HG03095 (cell line): ENCODE data around the gene PPM1B.
"Not testable (repeated sequence)": the region's sequence is repeated elsewhere in the genome, so short reads cannot be mapped to it uniquely, and the experiment has no call there.

Experiments used
- ATAC-seq: cut with Tn5 transposase; IDR thresholded peaks from one replicate; pipeline ENCODE4 v1.9.1; 2021; ENCODE audit warnings: moderate library complexity; ENCODE audit not compliant: unreplicated experiment

PPM1B gene

DNA sequence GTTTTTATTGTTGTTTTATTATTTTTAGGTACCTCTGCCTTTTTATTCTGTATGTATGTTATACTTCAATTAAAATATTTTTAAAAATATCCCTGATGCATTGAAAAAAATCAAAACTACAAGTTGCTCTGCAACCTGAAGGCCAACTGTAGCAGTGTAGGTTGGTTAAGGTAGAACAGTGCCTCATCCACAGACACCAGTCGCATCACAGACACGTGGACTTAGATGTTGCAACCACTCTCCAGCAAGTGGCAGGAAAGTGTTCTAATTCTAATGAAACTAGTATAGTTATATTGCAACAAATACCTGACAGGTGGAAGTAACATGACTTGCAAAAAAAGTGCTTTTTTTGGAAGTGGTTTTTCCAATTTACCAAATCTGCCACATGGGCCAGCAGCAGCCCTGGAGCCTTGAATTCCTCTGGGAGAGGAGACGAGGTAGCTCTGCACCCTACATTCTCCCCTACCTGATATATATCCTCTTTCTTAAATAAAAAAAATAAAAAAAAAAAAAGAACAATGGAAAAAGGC is 78.2 kb downstream of the PPM1B start:
- ATAC-seq, result no peak

DNA sequence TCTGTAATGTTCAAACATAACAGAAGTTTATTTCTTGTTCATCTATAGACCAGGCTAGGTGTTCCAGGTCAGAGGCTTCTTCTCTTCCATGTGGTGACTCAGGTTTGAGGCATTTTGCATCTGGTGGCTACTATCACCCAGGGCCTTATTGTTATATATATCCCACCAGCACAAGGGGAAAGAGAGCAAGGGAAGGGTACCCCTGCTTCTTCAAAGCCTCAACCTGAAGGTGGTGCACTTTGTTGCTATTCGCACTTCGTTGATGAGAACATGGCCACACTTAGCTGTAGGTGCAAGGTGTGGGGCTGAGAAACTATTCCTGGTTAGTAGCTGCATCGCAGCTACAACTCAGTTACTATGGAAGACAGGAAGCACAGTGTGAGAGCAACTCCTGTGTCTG is 79.2 kb downstream of the PPM1B start:
- no peak for ATAC-seq

GRCh38 chr2:44249269-44249668 is 80.6 kb downstream of the PPM1B start:
- ATAC-seq, result not testable (repeated sequence)

DNA sequence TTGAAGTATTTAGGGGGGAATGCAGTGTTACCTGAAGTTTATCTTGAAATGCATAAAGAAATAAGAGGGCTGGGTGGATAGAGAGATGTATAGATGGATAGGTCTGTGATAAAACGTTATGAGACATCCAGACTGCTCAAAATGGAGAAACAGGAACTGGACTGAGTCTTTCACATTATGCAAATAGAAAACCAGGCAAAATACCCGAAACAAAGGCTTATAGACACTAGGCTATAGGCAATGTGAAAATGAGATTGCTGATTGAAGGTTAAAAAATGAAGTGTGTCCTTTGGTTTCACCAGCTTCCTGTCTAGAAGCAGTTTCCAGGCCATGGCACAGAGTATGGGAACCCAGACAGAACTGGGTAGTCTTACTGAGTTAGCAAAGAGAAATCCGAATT is 81.7 kb downstream of the PPM1B start:
- peak; percentile 79 for ATAC-seq

GRCh38 chr2:44254023-44254422 is 85.3 kb downstream of the PPM1B start:
- no peak for ATAC-seq

DNA sequence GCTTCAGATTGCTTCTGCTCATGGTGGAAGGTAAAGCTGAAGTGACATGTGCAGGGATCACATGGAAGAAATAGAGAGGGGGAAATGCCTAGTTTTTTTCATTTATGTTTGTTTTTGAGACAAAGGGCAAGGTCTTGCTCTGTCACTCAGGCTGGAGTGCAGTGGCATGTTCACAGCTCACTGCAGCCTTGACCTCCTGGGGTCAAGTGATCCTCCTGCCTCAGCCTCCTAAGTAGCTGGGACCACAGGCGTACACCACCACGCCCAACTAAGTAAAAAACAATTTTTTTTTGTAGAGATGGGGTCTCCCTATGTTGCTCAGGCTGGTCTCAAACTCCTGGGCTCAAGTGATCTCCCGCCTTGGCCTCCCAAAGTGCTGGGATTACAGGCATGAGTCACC is 87.0 kb downstream of the PPM1B start:
- not testable (repeated sequence) for ATAC-seq

DNA sequence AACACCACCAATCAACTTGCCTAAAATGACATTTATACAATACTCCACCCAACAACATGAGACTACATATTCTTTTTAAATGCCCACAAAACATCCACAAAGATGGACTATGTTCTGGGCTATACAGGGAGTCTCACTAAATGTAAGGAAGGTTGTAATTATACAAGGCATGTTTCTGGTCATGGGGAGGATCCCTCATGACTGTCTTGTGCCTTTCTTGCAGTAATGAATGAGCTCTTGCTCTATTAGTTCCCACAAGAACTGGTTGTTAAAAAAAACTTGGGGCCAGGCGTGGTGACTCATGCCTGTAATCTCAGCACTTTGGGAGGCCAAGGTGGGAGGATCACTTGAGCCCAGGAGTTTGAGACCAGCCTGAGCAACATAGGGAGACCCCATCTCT is 89.1 kb downstream of the PPM1B start:
- not testable (repeated sequence) for ATAC-seq

- no peak for ATAC-seq
These were observed 98.7 kb downstream of the PPM1B start for GRCh38 chr2:44267269-44267795.

DNA sequence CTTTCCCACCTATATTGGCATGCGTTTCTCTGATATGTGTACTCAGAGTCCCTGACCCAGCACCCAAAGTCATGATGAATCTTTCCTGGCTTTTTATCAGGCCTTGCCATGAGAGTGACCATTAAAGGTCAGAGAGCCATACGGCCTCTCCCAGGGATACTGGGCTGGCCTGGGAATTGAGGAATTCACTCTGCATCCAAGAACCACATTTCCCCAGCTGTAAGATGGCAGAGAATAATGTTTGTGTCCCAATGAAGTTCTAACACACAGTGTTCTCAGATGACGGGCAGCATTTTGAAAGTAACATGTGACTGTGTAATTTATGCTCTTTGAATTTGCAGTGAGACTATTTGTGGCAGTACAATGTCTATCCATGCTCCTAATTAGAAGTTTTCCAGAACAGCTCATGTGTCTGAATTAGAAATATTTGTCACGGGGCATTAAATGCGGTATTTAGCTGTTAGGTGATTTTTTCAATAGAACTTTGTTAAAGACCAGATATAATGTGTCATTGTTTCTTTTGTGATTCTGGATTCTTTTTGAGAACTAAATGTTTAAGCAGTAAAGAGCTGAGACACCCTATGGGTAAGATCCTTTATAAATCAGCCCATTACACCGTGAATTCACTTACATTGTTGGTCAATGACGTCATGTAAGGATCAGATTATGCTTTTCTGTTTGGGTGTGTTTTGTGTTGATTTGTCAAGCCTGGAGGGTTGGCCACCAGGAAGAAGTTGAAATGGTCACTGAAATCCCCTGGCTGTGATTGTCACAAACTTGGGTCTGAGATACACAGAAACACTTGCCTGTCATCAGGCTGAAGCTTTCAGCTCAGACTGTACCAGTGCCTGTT is 99.3 kb downstream of the PPM1B start:
- no peak for ATAC-seq

DNA sequence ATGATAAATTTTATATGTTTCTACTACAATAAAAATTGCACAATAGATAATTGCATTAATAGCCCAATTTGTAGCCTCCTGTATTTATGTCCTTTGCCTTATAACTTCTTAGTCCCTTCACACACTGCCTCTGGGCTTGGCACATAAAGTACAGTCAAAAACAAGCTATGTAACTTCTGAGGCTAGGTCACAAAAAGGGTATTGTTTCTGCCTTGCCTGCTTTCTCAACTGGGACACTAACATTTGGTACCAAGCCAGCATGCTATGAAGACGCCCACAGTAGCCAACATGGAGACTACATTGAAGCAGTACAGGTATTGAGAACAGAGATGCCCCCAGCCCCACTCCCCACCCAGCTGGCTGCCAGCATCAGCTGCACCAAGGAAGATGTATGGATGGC is 101.2 kb downstream of the PPM1B start:
- no peak for ATAC-seq

DNA sequence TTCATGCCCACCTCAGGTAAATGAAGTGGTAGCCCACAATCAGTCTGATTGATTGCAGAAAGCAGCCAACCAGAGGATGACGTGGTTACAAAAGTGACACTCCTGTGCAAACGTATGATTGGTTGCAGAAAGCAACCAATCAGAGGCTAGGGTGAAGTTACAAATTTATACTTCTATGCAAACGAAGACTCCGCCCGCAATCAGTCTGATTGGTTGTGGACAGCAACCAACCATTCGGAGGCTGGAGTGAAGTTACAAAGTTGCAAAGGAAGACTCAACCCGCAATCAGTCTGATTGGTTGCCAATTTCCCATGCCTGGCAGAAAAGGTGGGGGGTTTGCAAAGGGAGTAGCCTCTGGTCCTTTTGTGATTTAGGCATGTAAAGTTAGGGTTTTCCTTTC is 102.6 kb downstream of the PPM1B start:
- ATAC-seq, result no peak

DNA sequence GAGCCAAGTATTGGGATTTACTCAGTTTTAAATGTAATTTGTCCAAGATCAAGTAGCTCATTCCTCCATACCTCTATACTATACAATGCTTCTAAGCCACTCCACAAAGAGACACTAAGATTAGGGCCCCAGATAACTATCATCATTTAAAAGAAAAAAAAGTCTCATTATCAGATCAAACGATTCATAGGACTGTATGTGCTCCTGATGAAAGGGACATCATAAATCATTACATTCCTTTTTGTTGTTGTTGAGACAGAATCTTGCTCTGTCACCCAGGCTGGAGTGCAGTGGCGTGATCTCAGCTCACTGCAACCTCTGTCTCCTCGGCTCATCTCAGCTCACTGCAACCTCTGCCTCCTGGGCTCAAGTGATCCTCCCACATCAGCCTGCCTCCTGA is 104.4 kb downstream of the PPM1B start:
- ATAC-seq, result no peak

GRCh38 chr2:44273596-44273995 is 104.9 kb downstream of the PPM1B start:
- ATAC-seq, result no peak

- ATAC-seq, result no peak
These were observed 107.2 kb downstream of the PPM1B start for GRCh38 chr2:44275927-44276303.

DNA sequence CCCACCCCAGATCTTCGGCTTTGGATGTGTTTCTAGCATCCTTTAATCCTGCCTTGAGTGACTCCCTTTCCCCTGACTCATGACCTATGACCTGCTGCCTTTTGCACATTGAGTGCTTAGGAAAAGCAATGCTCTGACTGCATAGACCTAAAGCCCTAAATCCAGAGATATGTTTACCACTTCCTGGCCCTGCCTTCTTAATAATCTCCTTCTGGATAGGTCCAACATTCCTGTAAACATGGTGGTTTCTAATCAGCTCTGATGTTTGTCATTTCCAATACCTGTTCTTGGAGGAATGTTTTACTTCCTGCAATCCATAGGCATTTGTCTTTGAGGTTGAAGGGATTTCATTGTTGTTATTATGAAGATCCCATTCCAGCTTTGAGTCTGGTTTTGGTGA is 108.9 kb downstream of the PPM1B start:
- no peak for ATAC-seq

- no peak for ATAC-seq
These were observed 112.2 kb downstream of the PPM1B start for GRCh38 chr2:44280869-44281268.
